Upper lobe of right lung (tissue), 1 donor: ENCODE data around the gene FAM174C. TPM values are rescaled to one million over a fixed set of nuclear protein-coding genes. Genes with fewer than 3 reads are reported as not detected.
A peak's percentile ranks its signal among the peaks of the same experiment; 100 is the strongest.

Source experiments
- ATAC-seq: fragments of 200-7000 bp; cut with Tn5 transposase; one replicate; pipeline ENCODE4 v1.9.1; 2020; ENCODE audit warnings: mild to moderate bottlenecking, moderate library complexity
- DNase-seq: peaks from one replicate; pipeline ENCODE4 v3.0.0-alpha.2; 2020
- H3K27ac ChIP-seq: fragments of 200-600 bp; one replicate; pipeline ENCODE4 v1.8.0; 2022
- H3K27me3 ChIP-seq: fragments of 200-600 bp; one replicate; pipeline ENCODE4 v1.8.0; 2022; ENCODE audit warnings: mild to moderate bottlenecking
- H3K36me3 ChIP-seq: fragments of 200-600 bp; one replicate; pipeline ENCODE4 v1.8.0; 2022
- H3K4me1 ChIP-seq: fragments of 200-600 bp; one replicate; pipeline ENCODE4 v1.8.0; 2022
- H3K4me3 ChIP-seq: fragments of 200-600 bp; one replicate; pipeline ENCODE4 v1.8.0; 2022; ENCODE audit warnings: mild to moderate bottlenecking
- H3K9me3 ChIP-seq: fragments of 200-600 bp; one replicate; pipeline ENCODE4 v1.8.0; 2022
- intact Hi-C: fragments of 100-400 bp; cut with DNase I; formaldehyde crosslinking; loops from one replicate; pipeline ENCODE4 v1.11.0; 2022
- total RNA-seq: library from RNA; stranded (reverse); fragmentation: NEBNext Ultra II Directional; extraction: Animal tissue kit (Norgen Biotek cat#: 25700); gene quantifications from one replicate; pipeline ENCODE4 v1.2.1, GENCODE V29; 2021
- TF ChIP-seq, protein P1 (sequence below): fragments of 200-600 bp; IDR thresholded peaks from one replicate; pipeline ENCODE4 v1.8.0; 2022; ENCODE audit warnings: antibody characterized with exemption
- donor health status: DM: no; HTN: yes; CAD: no; lungs with severe emphysema.

The FAM174C gene
- total RNA-seq, 1 donor from 2014 or later = 41.4 TPM

DNA sequence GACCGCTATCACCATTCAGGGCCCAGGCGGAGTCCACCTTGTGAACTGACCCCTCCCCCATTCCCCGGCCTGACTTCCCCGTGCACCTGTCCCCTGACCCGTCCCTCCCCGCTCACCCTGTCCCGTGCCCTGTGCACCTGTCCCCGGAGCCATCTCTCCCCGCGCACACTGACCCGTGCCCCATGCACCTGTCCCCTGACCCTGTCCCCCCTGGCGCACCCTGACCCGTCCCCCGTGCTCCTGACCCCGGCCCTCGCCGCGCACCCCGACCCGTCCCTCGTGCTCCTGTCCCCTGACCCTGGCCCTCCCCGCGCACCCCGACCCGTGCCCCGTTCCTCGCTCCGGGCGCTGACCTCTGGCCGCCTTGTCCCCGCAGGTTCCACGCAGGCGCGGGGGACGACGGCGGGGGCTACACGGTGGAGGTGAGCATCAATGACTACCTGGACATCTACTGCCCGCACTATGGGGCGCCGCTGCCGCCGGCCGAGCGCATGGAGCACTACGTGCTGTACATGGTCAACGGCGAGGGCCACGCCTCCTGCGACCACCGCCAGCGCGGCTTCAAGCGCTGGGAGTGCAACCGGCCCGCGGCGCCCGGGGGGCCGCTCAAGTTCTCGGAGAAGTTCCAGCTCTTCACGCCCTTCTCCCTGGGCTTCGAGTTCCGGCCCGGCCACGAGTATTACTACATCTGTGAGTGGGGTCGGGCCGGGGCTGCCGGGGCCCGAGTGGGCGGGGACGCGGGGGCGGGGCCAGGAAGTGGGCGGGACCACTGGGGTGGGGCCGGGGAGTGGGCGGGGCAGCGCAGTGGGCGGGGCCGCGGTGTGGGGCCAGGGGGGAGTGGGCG lies 20.1 kb downstream of the FAM174C start:
- TF ChIP-seq, protein P1, sequence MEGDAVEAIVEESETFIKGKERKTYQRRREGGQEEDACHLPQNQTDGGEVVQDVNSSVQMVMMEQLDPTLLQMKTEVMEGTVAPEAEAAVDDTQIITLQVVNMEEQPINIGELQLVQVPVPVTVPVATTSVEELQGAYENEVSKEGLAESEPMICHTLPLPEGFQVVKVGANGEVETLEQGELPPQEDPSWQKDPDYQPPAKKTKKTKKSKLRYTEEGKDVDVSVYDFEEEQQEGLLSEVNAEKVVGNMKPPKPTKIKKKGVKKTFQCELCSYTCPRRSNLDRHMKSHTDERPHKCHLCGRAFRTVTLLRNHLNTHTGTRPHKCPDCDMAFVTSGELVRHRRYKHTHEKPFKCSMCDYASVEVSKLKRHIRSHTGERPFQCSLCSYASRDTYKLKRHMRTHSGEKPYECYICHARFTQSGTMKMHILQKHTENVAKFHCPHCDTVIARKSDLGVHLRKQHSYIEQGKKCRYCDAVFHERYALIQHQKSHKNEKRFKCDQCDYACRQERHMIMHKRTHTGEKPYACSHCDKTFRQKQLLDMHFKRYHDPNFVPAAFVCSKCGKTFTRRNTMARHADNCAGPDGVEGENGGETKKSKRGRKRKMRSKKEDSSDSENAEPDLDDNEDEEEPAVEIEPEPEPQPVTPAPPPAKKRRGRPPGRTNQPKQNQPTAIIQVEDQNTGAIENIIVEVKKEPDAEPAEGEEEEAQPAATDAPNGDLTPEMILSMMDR = no peak
- no peak for DNase-seq
- no peak overlapping the region for H3K4me3 ChIP-seq

GRCh38 chr19:1296078-1296477 lies 20.7 kb downstream of the FAM174C start:
- Histone ChIP-seq H3K9me3 (no peaks in the 10 kb centered on the region), H3K27me3 (peaks cover 42% of the 10 kb centered on the region), H3K36me3 (no peaks in the 10 kb centered on the region), H3K27ac (no peak overlapping the region), H3K4me3 (no peak overlapping the region), H3K4me1 (no peaks in the 10 kb centered on the region)
- TF ChIP-seq, protein P1 = no peak
- DNase-seq = no peak
- ATAC-seq = no peak
- intact Hi-C loops = no loop called here

More for the DNA sequence above, 20.1 kb downstream of the FAM174C start:
- Histone ChIP-seq H3K9me3 (no peaks in the 10 kb centered on the region), H3K4me1 (no peaks in the 10 kb centered on the region), H3K27ac (no peak overlapping the region), H3K27me3 (peaks cover 49% of the 10 kb centered on the region), H3K36me3 (no peaks in the 10 kb centered on the region)
- intact Hi-C loops = no loop called here
- peak; percentile 38 for ATAC-seq

DNA sequence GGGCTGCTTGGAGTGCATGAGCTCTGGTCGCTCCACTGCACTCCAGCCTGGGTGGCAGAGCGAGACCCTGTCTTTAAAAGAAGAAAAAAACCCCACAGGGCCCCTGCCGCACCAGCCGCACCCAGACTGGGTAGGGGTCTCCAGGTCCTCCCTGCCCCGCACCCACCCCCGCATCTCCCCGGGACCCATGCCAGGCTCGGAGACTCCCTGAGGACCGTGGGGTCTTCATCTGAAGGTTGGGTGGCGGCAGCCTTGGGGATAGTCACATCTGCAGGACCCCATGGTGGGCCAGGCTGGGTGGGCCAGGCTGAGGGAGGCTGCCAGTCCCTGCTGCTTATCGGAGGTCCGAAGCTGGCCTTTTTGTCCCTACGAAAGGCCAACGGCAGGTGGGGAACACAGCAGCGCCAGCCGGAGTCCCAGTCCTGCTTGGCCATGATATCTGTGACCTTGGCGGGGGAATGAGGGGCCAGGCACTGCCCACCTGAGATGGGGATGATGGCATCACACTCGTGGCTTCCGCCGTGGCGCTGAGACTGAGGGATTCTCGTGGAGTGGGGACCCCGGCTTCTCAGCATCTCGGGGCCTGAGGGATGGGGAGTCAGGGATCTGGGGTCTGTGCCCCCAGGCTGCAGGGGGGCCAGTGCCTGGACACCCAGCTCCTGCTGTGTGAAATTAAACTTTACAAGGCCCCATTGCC lies 21.4 kb downstream of the FAM174C start:
- no peak overlapping the region for H3K4me3 ChIP-seq
- TF ChIP-seq, protein P1 = no peak
- DNase-seq (no peak), ATAC-seq (no peak)
- H3K36me3 ChIP-seq = no peaks in the 10 kb centered on the region
- H3K27me3 ChIP-seq = peaks cover 35% of the 10 kb centered on the region
- no peak overlapping the region for H3K27ac ChIP-seq
- H3K4me1 ChIP-seq = no peaks in the 10 kb centered on the region
- no peaks in the 10 kb centered on the region for H3K9me3 ChIP-seq
- intact Hi-C loops = no loop called here

DNA sequence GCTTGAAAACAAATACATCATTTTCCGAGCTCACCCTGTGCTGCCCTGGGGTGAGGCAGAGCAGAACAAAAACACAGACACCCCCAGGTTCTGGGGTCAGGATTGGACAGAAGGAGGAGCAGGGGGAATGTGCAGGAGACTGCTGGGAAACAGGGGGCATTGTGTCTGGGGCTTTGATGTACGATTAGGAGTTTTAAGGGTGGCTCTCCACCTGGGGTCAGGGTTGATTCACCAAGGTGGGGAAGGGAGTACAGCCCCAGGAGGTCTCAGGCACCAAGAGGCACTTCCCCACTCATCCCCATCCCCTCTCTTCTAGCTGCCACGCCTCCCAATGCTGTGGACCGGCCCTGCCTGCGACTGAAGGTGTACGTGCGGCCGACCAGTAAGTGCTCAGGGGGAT lies 22.9 kb downstream of the FAM174C start:
- Histone ChIP-seq H3K9me3 (no peaks in the 10 kb centered on the region), H3K27ac (no peak overlapping the region), H3K4me3 (no peak overlapping the region), H3K4me1 (no peaks in the 10 kb centered on the region), H3K36me3 (no peaks in the 10 kb centered on the region), H3K27me3 (peaks cover 22% of the 10 kb centered on the region)
- TF ChIP-seq, protein P1 = no peak
- ATAC-seq (no peak), DNase-seq (no peak)
- intact Hi-C loops = no loop called here

DNA sequence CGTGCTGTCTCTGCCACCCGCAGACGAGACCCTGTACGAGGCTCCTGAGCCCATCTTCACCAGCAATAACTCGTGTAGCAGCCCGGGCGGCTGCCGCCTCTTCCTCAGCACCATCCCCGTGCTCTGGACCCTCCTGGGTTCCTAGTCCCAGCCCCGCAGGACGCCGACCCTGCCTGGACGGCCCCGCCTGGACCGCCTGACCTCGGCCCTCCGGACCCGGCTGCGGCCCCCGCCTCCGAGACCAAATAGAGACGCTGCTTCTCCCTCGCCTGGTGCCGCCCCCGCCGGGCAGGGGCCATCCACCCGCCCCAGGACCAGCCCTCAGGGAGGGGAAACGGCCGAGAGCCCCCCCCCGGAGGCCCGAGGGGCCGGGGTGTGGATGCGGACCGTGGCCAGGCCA lies 24.5 kb downstream of the FAM174C start:
- no peak overlapping the region for H3K4me3 ChIP-seq
- no peaks in the 10 kb centered on the region for H3K9me3 ChIP-seq
- ATAC-seq (no peak), DNase-seq (no peak)
- intact Hi-C loops = no loop called here
- H3K27ac ChIP-seq = no peak overlapping the region
- no peaks in the 10 kb centered on the region for H3K4me1 ChIP-seq
- no peaks in the 10 kb centered on the region for H3K36me3 ChIP-seq
- TF ChIP-seq, protein P1 = no peak
- H3K27me3 ChIP-seq = peaks cover 6% of the 10 kb centered on the region
